ENCODE measurements around the gene KLHL22. TPM values are rescaled to one million over a fixed set of nuclear protein-coding genes. Genes with fewer than 3 reads are reported as not detected.

The KLHL22 gene
- total and polyA plus RNA-seq, 8 donors = 9.9 to 22.9 (median 13.2) TPM

GRCh38 chr22:20408891-20409290, 86.7 kb downstream of the KLHL22 start:
- WGBS, 2 donors = 88 to 100% methylated on average over 4 of the region's 4 CpGs
- TF ChIP-seq, protein P1, sequence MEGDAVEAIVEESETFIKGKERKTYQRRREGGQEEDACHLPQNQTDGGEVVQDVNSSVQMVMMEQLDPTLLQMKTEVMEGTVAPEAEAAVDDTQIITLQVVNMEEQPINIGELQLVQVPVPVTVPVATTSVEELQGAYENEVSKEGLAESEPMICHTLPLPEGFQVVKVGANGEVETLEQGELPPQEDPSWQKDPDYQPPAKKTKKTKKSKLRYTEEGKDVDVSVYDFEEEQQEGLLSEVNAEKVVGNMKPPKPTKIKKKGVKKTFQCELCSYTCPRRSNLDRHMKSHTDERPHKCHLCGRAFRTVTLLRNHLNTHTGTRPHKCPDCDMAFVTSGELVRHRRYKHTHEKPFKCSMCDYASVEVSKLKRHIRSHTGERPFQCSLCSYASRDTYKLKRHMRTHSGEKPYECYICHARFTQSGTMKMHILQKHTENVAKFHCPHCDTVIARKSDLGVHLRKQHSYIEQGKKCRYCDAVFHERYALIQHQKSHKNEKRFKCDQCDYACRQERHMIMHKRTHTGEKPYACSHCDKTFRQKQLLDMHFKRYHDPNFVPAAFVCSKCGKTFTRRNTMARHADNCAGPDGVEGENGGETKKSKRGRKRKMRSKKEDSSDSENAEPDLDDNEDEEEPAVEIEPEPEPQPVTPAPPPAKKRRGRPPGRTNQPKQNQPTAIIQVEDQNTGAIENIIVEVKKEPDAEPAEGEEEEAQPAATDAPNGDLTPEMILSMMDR (IDR thresholded peaks at IDR 0.05) = no peak
- no peaks in the 10 kb centered on the region for H3K4me1 ChIP-seq
- ATAC-seq = no peak
- peaks cover 0 to 20% (median 0%) of the 10 kb centered on the region in 3 donors for H3K36me3 ChIP-seq
- H3K9me3 ChIP-seq = no peaks in the 10 kb centered on the region
- no peak for FAIRE-seq
- no peak overlapping the region for H3K4me3 ChIP-seq
- H3K27ac ChIP-seq = no peak overlapping the region
- H3K27me3 ChIP-seq = no peaks in the 10 kb centered on the region
- intact Hi-C loops (cut with DNase I) = no loop called here
- peak in 1 of 6 donors; percentile 4 for DNase-seq

GRCh38 chr22:20407829-20408228, 87.8 kb downstream of the KLHL22 start:
- H3K9me3 ChIP-seq = no peaks in the 10 kb centered on the region
- H3K36me3 ChIP-seq = peaks cover 0 to 20% (median 0%) of the 10 kb centered on the region in 3 donors
- no peak overlapping the region for H3K27ac ChIP-seq
- no peak for FAIRE-seq
- ATAC-seq = no peak
- peak in 1 of 6 donors; percentile 3 for DNase-seq
- intact Hi-C loops (cut with DNase I) = no loop called here
- H3K4me1 ChIP-seq = no peaks in the 10 kb centered on the region
- 86% methylated on average over 3 of the region's 3 CpGs for WGBS, 2 donors
- no peak overlapping the region for H3K4me3 ChIP-seq
- TF ChIP-seq, protein P1 (IDR thresholded peaks at IDR 0.05) = no peak
- H3K27me3 ChIP-seq = no peaks in the 10 kb centered on the region

DNA sequence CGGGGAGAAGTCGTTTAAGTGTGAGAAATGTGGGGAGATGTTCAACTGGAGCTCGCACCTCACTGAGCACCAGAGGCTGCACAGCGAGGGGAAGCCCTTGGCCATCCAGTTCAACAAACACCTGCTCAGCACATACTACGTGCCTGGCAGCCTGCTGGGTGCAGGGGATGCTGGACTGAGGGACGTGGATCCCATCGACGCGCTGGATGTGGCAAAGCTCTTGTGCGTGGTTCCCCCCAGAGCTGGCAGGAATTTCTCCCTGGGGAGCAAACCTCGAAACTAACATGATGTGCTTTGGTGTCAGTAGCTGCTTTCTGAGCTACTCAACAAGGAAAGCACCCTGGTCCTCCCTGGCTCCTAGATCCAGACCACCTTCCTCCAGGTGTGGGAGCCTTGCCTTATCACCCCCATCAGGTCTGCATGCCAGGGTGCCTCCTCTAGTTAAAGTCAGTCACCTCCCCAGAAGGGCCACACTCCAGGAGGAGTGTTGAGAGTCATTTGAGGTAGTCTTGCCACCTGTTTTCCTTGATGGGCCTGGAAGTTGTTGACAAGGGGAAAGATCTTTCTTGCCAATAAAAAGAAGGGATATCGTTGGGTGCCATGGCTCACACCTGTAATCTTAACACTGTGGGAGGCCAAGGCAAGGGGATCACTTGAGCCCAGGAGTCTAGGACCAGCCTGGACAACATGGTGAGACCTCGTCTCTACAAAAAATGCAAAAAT, 88.7 kb downstream of the KLHL22 start:
- no peaks in the 10 kb centered on the region for H3K9me3 ChIP-seq
- no peak for FAIRE-seq
- H3K36me3 ChIP-seq = peaks cover 0 to 20% (median 0%) of the 10 kb centered on the region in 3 donors
- H3K4me3 ChIP-seq = no peak overlapping the region
- H3K27ac ChIP-seq = no peak overlapping the region
- intact Hi-C loops (cut with DNase I) = no loop called here
- H3K4me1 ChIP-seq = no peaks in the 10 kb centered on the region
- no peak for ATAC-seq
- TF ChIP-seq, protein P1 (IDR thresholded peaks at IDR 0.05) = no peak
- no peak for DNase-seq
- 89 to 97% methylated on average over 13 of the region's 13 CpGs for whole genome bisulfite sequencing, 2 donors
- no peaks in the 10 kb centered on the region for H3K27me3 ChIP-seq

DNA sequence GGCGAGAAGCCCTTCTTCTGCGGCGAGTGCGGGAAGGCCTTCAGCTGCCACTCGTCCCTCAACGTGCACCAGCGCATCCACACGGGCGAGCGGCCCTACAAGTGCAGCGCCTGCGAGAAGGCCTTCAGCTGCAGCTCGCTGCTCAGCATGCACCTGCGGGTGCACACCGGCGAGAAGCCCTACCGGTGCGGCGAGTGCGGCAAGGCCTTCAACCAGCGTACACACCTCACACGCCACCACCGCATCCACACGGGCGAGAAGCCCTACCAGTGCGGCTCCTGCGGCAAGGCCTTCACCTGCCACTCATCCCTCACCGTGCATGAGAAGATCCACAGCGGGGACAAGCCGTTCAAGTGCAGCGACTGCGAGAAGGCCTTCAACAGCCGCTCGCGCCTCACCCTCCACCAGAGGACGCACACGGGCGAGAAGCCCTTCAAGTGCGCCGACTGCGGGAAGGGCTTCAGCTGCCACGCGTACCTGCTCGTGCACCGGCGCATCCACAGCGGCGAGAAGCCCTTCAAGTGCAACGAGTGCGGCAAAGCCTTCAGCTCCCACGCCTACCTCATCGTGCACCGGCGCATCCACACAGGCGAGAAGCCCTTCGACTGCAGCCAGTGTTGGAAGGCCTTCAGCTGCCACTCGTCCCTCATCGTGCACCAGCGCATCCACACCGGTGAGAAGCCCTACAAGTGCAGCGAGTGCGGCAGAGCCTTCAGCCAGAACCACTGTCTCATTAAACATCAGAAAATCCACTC, 89.5 kb downstream of the KLHL22 start:
- Histone ChIP-seq H3K36me3 (peaks cover 0 to 20% (median 0%) of the 10 kb centered on the region in 3 donors), H3K4me1 (no peaks in the 10 kb centered on the region)
- FAIRE-seq = no peak

More for the DNA sequence above, 89.5 kb downstream of the KLHL22 start:
- Histone ChIP-seq H3K4me3 (no peak overlapping the region), H3K9me3 (no peaks in the 10 kb centered on the region), H3K27me3 (no peaks in the 10 kb centered on the region), H3K27ac (no peak overlapping the region)
- 94 to 95% methylated on average over 62 of the region's 62 CpGs for WGBS, 2 donors
- intact Hi-C loops (cut with DNase I) = no loop called here
- ATAC-seq (no peak), DNase-seq (no peak)
- TF ChIP-seq, protein P1 (IDR thresholded peaks at IDR 0.05) = no peak

All from pancreas (tissue), 10 donors.